ENCODE results near the gene LRRC49. TPM values are rescaled to one million over a fixed set of nuclear protein-coding genes. Genes with fewer than 3 reads are reported as not detected.
"Not testable (repeated sequence)": the region's sequence is repeated elsewhere in the genome, so short reads cannot be mapped to it uniquely, and the experiment has no call there.

Gene LRRC49
- total RNA-seq, 1 donor from 2014 or later: 6.8 TPM

DNA sequence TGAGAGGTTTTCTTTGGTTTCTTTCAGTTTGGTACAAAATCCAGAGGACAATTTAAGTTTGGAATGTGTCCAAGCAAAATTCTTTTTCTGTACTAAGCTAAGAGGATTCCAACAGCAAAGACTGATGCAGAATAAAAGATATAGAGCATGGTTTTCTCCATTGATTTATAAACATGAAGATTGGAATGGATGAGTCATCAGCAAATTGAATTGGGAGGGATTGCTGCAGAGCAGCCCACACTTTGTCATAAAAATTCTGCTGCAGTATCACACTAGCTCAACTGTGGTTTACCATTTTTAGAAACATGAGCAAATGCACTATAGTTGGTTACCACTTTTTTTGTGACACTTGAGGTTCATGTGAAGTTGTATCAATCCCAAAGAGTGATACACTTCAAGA is 22.6 kb upstream of the LRRC49 start:
- peaks cover 10% of the 10 kb centered on the region for H3K4me1 ChIP-seq (ENCODE audit: insufficient read depth, low read length)
- H2AFZ ChIP-seq (ENCODE audit: low read depth, low read length): no peak overlapping the region
- no peak for TF ChIP-seq EZH2 (IDR thresholded peaks at IDR 0.05; ENCODE audit: insufficient read depth, low read length)
- TF ChIP-seq, protein P1, sequence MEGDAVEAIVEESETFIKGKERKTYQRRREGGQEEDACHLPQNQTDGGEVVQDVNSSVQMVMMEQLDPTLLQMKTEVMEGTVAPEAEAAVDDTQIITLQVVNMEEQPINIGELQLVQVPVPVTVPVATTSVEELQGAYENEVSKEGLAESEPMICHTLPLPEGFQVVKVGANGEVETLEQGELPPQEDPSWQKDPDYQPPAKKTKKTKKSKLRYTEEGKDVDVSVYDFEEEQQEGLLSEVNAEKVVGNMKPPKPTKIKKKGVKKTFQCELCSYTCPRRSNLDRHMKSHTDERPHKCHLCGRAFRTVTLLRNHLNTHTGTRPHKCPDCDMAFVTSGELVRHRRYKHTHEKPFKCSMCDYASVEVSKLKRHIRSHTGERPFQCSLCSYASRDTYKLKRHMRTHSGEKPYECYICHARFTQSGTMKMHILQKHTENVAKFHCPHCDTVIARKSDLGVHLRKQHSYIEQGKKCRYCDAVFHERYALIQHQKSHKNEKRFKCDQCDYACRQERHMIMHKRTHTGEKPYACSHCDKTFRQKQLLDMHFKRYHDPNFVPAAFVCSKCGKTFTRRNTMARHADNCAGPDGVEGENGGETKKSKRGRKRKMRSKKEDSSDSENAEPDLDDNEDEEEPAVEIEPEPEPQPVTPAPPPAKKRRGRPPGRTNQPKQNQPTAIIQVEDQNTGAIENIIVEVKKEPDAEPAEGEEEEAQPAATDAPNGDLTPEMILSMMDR (IDR thresholded peaks at IDR 0.05; ENCODE audit: insufficient read depth, low read depth, low read length): no peak
- DNase-seq (ENCODE audit: low read depth) (peak; percentile 88), FAIRE-seq (peak; percentile 87)
- H3K4me3 ChIP-seq (ENCODE audit: insufficient read depth, low read depth, low read length): no peak overlapping the region
- H3K9me3 Mint-ChIP-seq (ENCODE audit: unreplicated experiment): peaks cover 2% of the 10 kb centered on the region
- H3K36me3 ChIP-seq (ENCODE audit: insufficient read depth, low read length): no peaks in the 10 kb centered on the region
- H3K27ac ChIP-seq (ENCODE audit: low read depth, low read length): no peak overlapping the region
- H3K27ac Mint-ChIP-seq (ENCODE audit: unreplicated experiment): no peak overlapping the region
- H4K20me1 ChIP-seq (ENCODE audit: insufficient read depth, low read length): no peaks in the 10 kb centered on the region
- H3K4me1 Mint-ChIP-seq (ENCODE audit: low read depth, unreplicated experiment): peaks cover 28% of the 10 kb centered on the region
- no peak overlapping the region for H3K4me3 Mint-ChIP-seq (ENCODE audit: unreplicated experiment)
- H3K36me3 Mint-ChIP-seq (ENCODE audit: low read depth, unreplicated experiment): peaks cover 7% of the 10 kb centered on the region
- H3K27me3 ChIP-seq (ENCODE audit: insufficient read depth, low read length): no peaks in the 10 kb centered on the region
- H3K27me3 Mint-ChIP-seq (ENCODE audit: low read depth, unreplicated experiment): no peaks in the 10 kb centered on the region
- H3K4me2 ChIP-seq (ENCODE audit: low read length): peak overlapping the region; percentile 58
- no peaks in the 10 kb centered on the region for H3K9me3 ChIP-seq (ENCODE audit: insufficient read depth, low read depth, low read length)
- H3K9ac ChIP-seq (ENCODE audit: low read length): no peak overlapping the region
- no peaks in the 10 kb centered on the region for H3K79me2 ChIP-seq (ENCODE audit: insufficient read depth, low read length)

DNA sequence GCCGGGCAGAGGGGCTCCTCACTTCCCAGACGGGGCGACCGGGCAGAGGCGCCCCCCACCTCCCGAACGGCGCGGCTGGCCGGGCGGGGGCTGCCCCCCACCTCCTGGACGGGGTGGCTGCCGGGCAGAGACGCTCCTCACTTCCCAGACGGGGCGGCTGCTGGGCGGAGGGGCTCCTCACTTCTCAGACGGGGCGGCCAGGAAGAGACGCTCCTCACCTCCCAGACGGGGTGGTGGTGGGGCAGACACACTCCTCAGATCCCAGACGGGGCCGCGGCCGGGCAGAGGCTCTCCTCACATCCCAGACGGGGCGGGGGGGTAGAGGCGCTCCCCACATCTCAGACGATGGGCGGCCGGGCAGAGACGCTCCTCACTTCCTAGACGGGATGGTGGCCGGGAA is 21.1 kb upstream of the LRRC49 start:
- not testable (repeated sequence) for H3K9ac ChIP-seq (ENCODE audit: low read length); H2AFZ ChIP-seq (ENCODE audit: low read depth, low read length); H3K79me2 ChIP-seq (ENCODE audit: insufficient read depth, low read length); H3K4me3 Mint-ChIP-seq (ENCODE audit: unreplicated experiment); H3K4me1 ChIP-seq (ENCODE audit: insufficient read depth, low read length); H3K36me3 ChIP-seq (ENCODE audit: insufficient read depth, low read length); H3K9me3 Mint-ChIP-seq (ENCODE audit: unreplicated experiment); H3K9me3 ChIP-seq (ENCODE audit: insufficient read depth, low read depth, low read length); H3K36me3 Mint-ChIP-seq (ENCODE audit: low read depth, unreplicated experiment); DNase-seq (ENCODE audit: low read depth); H3K4me2 ChIP-seq (ENCODE audit: low read length); H4K20me1 ChIP-seq (ENCODE audit: insufficient read depth, low read length); H3K4me3 ChIP-seq (ENCODE audit: insufficient read depth, low read depth, low read length); H3K27me3 ChIP-seq (ENCODE audit: insufficient read depth, low read length); H3K27ac ChIP-seq (ENCODE audit: low read depth, low read length); H3K27ac Mint-ChIP-seq (ENCODE audit: unreplicated experiment); H3K27me3 Mint-ChIP-seq (ENCODE audit: low read depth, unreplicated experiment); FAIRE-seq
- H3K4me1 Mint-ChIP-seq (ENCODE audit: low read depth, unreplicated experiment): peaks cover 29% of the 10 kb centered on the region

DNA sequence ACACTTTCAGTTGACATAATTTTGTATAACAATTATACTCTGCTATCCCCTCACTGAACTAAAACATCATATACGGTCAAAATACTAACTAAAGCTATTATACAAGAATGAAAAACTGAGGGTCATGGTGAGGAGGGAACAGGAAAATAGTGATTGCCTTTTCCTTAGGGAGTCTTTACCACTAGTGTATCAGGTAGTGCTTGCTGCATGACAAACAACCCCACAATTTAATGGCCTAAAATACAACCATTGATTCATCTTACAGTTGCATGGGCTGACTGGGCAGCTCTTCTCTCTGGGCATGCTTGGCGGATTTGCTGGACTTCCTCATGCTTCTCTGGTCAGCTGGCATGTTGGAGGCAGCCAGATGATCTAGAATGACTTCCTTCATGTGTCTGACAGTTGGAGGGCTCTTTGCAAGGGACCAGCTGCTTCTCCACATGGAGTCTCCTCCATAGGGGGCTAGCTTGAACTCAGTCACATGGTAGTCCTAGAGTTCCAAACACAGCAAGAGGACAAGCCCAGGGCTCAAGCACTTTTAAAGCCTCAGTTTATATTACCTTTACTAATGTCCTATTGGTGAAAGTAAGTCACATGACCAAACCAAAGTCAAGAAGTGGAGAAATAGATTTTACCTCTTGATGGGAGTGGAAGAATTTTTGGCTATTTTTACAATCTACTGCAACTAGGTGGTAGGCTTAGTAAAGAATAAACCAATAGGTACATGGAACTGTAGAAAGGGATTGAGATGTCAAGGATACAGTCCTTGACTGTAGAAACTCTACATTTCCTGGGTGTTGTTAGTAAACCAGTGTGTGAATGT is 19.2 kb upstream of the LRRC49 start:
- Histone ChIP-seq H4K20me1 (ENCODE audit: insufficient read depth, low read length) (no peaks in the 10 kb centered on the region), H3K36me3 (ENCODE audit: insufficient read depth, low read length) (no peaks in the 10 kb centered on the region), H3K4me1 (ENCODE audit: insufficient read depth, low read length) (peaks cover 10% of the 10 kb centered on the region), H3K9me3 (ENCODE audit: insufficient read depth, low read depth, low read length) (no peaks in the 10 kb centered on the region), H3K9ac (ENCODE audit: low read length) (no peak overlapping the region), H3K27ac (ENCODE audit: low read depth, low read length) (no peak overlapping the region), H3K27me3 (ENCODE audit: insufficient read depth, low read length) (no peaks in the 10 kb centered on the region), H3K79me2 (ENCODE audit: insufficient read depth, low read length) (no peaks in the 10 kb centered on the region), H3K4me3 (ENCODE audit: insufficient read depth, low read depth, low read length) (no peak overlapping the region), H3K4me2 (ENCODE audit: low read length) (no peak overlapping the region), H2AFZ (ENCODE audit: low read depth, low read length) (no peak overlapping the region)
- Mint-ChIP-seq H3K9me3 (ENCODE audit: unreplicated experiment) (peaks cover 2% of the 10 kb centered on the region), H3K4me1 (ENCODE audit: low read depth, unreplicated experiment) (peaks cover 19% of the 10 kb centered on the region), H3K36me3 (ENCODE audit: low read depth, unreplicated experiment) (peaks cover 7% of the 10 kb centered on the region), H3K4me3 (ENCODE audit: unreplicated experiment) (no peak overlapping the region), H3K27ac (ENCODE audit: unreplicated experiment) (no peak overlapping the region), H3K27me3 (ENCODE audit: low read depth, unreplicated experiment) (no peaks in the 10 kb centered on the region)
- no peak for TF ChIP-seq EZH2 (IDR thresholded peaks at IDR 0.05; ENCODE audit: insufficient read depth, low read length)
- TF ChIP-seq, protein P1 (IDR thresholded peaks at IDR 0.05; ENCODE audit: insufficient read depth, low read depth, low read length): no peak
- no peak for FAIRE-seq
- DNase-seq (ENCODE audit: low read depth): no peak

Data from astrocyte (in vitro differentiated cells and primary cell).